Prostate gland (tissue), 2 donors: Measurements from ENCODE around the gene PODXL2.

Source experiments
- POLR2AphosphoS5 ChIP-seq: sonication (generic); formaldehyde crosslinking; IDR thresholded peaks from one replicate; pipeline ENCODE4 v1.6.1; 2017; ENCODE audit warnings: antibody characterized with exemption
- TF ChIP-seq, protein P1 (sequence below), 4 experiments: fragments of 200-600 bp in 2 of 4; fragments of 450-650 bp in 2 of 4; sonication (generic) in 2 of 4; IDR thresholded peaks; 1 replicate in 3 of 4; 2 replicates in 1 of 4; pipeline ENCODE4 v1.5.1; 2016 to 2019; ENCODE audit warnings: antibody characterized with exemption in 4 of 4, mild to moderate bottlenecking in 2 of 4, moderate library complexity in 2 of 4

DNA sequence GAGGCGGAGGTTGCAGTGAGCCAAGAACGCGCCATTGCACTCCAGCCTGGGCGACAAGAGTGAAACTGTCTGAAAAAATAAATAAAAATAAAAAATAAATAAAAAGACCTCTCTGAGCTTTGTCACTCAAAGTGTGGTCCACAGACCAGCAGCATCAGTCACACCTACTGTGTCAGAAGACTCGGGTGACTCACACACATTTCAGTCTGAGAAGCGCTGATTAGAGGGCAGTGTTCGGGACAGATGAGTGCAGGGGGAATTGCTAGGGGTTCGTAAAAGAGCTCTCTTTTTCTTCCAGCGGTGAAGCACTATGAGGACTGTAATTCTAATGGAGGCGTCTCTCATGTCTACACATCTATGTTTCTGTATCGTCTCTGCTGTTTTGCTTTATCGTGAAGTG is 5.7 kb downstream of the PODXL2 start:
- TF ChIP-seq, protein P1, sequence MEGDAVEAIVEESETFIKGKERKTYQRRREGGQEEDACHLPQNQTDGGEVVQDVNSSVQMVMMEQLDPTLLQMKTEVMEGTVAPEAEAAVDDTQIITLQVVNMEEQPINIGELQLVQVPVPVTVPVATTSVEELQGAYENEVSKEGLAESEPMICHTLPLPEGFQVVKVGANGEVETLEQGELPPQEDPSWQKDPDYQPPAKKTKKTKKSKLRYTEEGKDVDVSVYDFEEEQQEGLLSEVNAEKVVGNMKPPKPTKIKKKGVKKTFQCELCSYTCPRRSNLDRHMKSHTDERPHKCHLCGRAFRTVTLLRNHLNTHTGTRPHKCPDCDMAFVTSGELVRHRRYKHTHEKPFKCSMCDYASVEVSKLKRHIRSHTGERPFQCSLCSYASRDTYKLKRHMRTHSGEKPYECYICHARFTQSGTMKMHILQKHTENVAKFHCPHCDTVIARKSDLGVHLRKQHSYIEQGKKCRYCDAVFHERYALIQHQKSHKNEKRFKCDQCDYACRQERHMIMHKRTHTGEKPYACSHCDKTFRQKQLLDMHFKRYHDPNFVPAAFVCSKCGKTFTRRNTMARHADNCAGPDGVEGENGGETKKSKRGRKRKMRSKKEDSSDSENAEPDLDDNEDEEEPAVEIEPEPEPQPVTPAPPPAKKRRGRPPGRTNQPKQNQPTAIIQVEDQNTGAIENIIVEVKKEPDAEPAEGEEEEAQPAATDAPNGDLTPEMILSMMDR (IDR thresholded peaks at IDR 0.05), result no peak
- TF ChIP-seq POLR2AphosphoS5, result no peak
